ENCODE data around the gene LRFN2.

LRFN2 gene

DNA sequence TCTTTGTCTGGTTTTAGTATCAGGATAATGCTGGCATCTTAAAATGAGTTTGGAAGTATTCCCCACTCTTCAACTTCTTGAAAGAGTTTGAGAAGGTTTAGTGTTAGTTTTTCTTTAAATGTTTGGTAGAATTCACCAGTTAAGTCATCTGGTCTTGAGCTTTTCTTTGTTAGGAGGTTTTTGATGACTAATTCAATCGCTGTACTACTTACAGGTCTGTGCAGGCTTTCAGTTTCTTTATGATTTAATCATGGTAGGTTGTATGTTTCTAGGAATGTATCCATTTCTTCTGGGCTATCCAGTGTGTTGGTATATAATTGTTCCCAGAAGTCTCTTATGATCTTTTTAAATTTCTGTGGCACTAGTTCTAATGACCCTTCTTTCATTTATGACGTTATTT lies 215.5 kb downstream of the LRFN2 start:
- TF ChIP-seq, protein P1, sequence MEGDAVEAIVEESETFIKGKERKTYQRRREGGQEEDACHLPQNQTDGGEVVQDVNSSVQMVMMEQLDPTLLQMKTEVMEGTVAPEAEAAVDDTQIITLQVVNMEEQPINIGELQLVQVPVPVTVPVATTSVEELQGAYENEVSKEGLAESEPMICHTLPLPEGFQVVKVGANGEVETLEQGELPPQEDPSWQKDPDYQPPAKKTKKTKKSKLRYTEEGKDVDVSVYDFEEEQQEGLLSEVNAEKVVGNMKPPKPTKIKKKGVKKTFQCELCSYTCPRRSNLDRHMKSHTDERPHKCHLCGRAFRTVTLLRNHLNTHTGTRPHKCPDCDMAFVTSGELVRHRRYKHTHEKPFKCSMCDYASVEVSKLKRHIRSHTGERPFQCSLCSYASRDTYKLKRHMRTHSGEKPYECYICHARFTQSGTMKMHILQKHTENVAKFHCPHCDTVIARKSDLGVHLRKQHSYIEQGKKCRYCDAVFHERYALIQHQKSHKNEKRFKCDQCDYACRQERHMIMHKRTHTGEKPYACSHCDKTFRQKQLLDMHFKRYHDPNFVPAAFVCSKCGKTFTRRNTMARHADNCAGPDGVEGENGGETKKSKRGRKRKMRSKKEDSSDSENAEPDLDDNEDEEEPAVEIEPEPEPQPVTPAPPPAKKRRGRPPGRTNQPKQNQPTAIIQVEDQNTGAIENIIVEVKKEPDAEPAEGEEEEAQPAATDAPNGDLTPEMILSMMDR (IDR thresholded peaks at IDR 0.05; ENCODE audit: extremely low read depth, insufficient read depth, missing control alignments) = no peak
- DNase-seq (ENCODE audit: low spot score) = no peak
- in situ Hi-C loops (cut with MboI; ENCODE audit: low pct_unique_long_range_greater_than_20kb, low sequenced_read_pairs, unreplicated experiment) = no loop called here

DNA sequence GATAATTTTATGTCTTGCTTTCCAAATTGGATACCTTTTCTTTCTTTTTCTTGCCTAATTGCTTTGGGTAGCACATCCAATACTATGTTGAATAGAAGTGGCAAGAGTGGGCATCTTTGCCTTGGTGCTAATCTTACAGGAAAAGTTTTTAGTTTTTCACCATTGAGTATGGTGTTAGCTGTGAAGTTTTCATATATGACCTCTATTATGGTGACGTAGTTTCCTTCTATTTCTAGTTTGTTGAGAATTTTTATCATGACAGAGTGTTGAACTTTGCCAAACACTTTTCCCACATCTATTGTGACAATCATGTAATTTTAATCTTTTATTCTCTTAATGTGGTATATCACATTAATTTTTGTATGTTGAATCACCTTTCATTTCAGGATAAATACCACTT lies 216.1 kb downstream of the LRFN2 start:
- in situ Hi-C loops (cut with MboI; ENCODE audit: low pct_unique_long_range_greater_than_20kb, low sequenced_read_pairs, unreplicated experiment) = no loop called here
- TF ChIP-seq, protein P1 (IDR thresholded peaks at IDR 0.05; ENCODE audit: extremely low read depth, insufficient read depth, missing control alignments) = no peak
- DNase-seq (ENCODE audit: low spot score) = no peak

- TF ChIP-seq, protein P1 (IDR thresholded peaks at IDR 0.05; ENCODE audit: extremely low read depth, insufficient read depth, missing control alignments) = no peak
- in situ Hi-C loops (cut with MboI; ENCODE audit: low pct_unique_long_range_greater_than_20kb, low sequenced_read_pairs, unreplicated experiment) = no loop called here
- no peak for DNase-seq (ENCODE audit: low spot score)
Observed at GRCh38 chr6:40369891-40370290, 217.3 kb downstream of the LRFN2 start.

DNA sequence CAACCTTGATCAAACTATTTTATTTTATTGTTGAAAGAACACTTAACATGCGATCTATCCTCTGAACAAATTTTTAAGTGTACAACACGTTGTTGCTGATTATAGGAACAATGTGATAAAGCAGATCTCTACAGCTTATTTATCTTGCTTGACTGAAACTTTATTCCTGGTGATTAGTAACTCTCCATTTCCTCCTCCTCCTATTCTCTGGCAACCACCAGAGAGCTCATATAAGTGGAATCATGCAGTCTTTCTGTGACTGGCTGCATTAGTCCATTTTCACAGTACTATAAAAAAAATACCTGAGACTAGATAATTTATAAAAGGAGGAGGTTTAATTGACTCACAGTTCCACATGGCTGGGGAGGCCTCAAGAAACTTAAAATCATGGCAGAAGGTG lies 218.1 kb downstream of the LRFN2 start:
- no peak for DNase-seq (ENCODE audit: low spot score)
- in situ Hi-C loops (cut with MboI; ENCODE audit: low pct_unique_long_range_greater_than_20kb, low sequenced_read_pairs, unreplicated experiment) = no loop called here
- TF ChIP-seq, protein P1 (IDR thresholded peaks at IDR 0.05; ENCODE audit: extremely low read depth, insufficient read depth, missing control alignments) = no peak

- no peak for DNase-seq (ENCODE audit: low spot score)
- in situ Hi-C loops (cut with MboI; ENCODE audit: low pct_unique_long_range_greater_than_20kb, low sequenced_read_pairs, unreplicated experiment) = no loop called here
- TF ChIP-seq, protein P1 (IDR thresholded peaks at IDR 0.05; ENCODE audit: extremely low read depth, insufficient read depth, missing control alignments) = no peak
Observed at GRCh38 chr6:40362859-40363258, 224.3 kb downstream of the LRFN2 start.

DNA sequence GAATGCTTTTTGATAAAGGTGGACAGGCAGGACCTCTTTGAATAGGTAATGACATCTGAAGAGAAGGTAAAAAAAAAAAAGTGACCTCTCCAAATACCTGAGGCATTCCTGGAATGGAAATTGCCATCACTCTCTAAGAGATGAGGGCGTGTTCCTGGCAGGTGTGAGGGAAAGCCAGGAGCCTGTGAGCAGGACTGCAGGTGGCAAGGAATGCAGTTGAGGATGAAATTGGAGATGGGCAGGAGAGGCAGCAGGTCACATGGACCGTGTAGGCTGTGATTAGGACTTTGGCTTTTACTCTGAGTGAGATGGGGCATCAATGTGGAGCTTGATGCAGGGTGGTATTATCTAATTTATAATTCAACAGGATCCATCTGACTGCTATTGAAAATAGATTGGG lies 227.4 kb downstream of the LRFN2 start:
- in situ Hi-C loops (cut with MboI; ENCODE audit: low pct_unique_long_range_greater_than_20kb, low sequenced_read_pairs, unreplicated experiment) = no loop called here
- TF ChIP-seq, protein P1 (IDR thresholded peaks at IDR 0.05; ENCODE audit: extremely low read depth, insufficient read depth, missing control alignments) = no peak
- no peak for DNase-seq (ENCODE audit: low spot score)

All from GM13977 (cell line).